GM21360 (cell line): ENCODE measurements around the gene CTDSP1.

Experiments
- ATAC-seq: cut with Tn5 transposase; IDR thresholded peaks from one replicate; pipeline ENCODE4 v1.9.1; 2021; ENCODE audit warnings: mild to moderate bottlenecking, moderate library complexity; ENCODE audit not compliant: unreplicated experiment

Gene CTDSP1

GRCh38 chr2:218382785-218383184 lies 16.9 kb upstream of the CTDSP1 start:
- ATAC-seq: no peak

GRCh38 chr2:218383892-218384519 lies 15.7 kb upstream of the CTDSP1 start:
- ATAC-seq: no peak

GRCh38 chr2:218384975-218385374 lies 14.7 kb upstream of the CTDSP1 start:
- ATAC-seq: no peak

- no peak for ATAC-seq
These were observed 12.9 kb upstream of the CTDSP1 start for GRCh38 chr2:218386505-218387368.

GRCh38 chr2:218387369-218388194 lies 12.1 kb upstream of the CTDSP1 start:
- ATAC-seq: no peak

- ATAC-seq: no peak
These were observed 10.1 kb upstream of the CTDSP1 start for GRCh38 chr2:218389333-218390150.

- ATAC-seq: no peak
These were observed 8.5 kb upstream of the CTDSP1 start for GRCh38 chr2:218391202-218391601.

- no peak for ATAC-seq
These were observed 7.2 kb upstream of the CTDSP1 start for GRCh38 chr2:218392459-218392858.

GRCh38 chr2:218392891-218393462 lies 6.7 kb upstream of the CTDSP1 start:
- no peak for ATAC-seq

- no peak for ATAC-seq
These were observed 5.8 kb upstream of the CTDSP1 start for GRCh38 chr2:218393750-218394290.

- no peak for ATAC-seq
These were observed 5.2 kb upstream of the CTDSP1 start for GRCh38 chr2:218394298-218395089.

- no peak for ATAC-seq
These were observed 4.6 kb upstream of the CTDSP1 start for GRCh38 chr2:218395090-218395444.

- ATAC-seq: no peak
These were observed 4.2 kb upstream of the CTDSP1 start for GRCh38 chr2:218395456-218395825.

- ATAC-seq: peak; percentile 53
These were observed 3.6 kb upstream of the CTDSP1 start for GRCh38 chr2:218395826-218396687.

GRCh38 chr2:218396688-218397462 lies 2.8 kb upstream of the CTDSP1 start:
- ATAC-seq: no peak

- no peak for ATAC-seq
These were observed 2.2 kb upstream of the CTDSP1 start for GRCh38 chr2:218397463-218397819.

GRCh38 chr2:218397820-218398436 lies 1.7 kb upstream of the CTDSP1 start:
- ATAC-seq: peak; percentile 17
